A549 (cell line): ENCODE data around the gene RNU6-9. TPM values are rescaled to one million over a fixed set of nuclear protein-coding genes. Genes with fewer than 3 reads are reported as not detected.

ENCODE experiments used
- ATAC-seq, 2 experiments: fragments of 200-7000 bp in 1 of 2; fragments of >200 bp in 1 of 2; cut with Nextera tagmentation in 1 of 2; cut with Tn5 transposase in 1 of 2; 3 replicates each; pipeline versions ENCODE4 v1.8.0 to v1.9.1; 2018 to 2020; ENCODE audit warnings: mild to moderate bottlenecking in 1 of 2, moderate library complexity in 1 of 2
- CTCF ChIA-PET: fragments of 300-600 bp; sonication (Branson Sonifier 250); formaldehyde crosslinking; extraction: SDS; loops from one replicate; lab custom pipeline; 2021; ENCODE audit warnings: antibody characterized with exemption, inconsistent platforms; lab: Yijun Ruan, JAX
- POLR2A ChIA-PET: fragments of 350-600 bp; formaldehyde crosslinking; extraction: SDS; loops from one replicate; lab custom pipeline; 2021; ENCODE audit warnings: antibody characterized with exemption, inconsistent platforms; lab: Yijun Ruan, JAX
- DNase-seq, 2 experiments: peaks; one replicate each; pipeline versions ENCODE4 v3.0.0 to v3.0.0-alpha.2; 2011 to 2016; ENCODE audit warnings: low read depth in 1 of 2, low spot score in 1 of 2
- FAIRE-seq: peaks from 2 replicates; lab custom pipeline; 2011; peaks lifted over from hg19 to GRCh38; lab: Jason Lieb, UNC
- H3K27ac ChIP-seq, 2 experiments: fragments of >200 bp; sonication (Bioruptor Twin); formaldehyde crosslinking; 3 replicates each; pipeline ENCODE4 v1.5.1; 2016 to 2017
- H3K4me1 ChIP-seq: fragments of >200 bp; sonication (Bioruptor Twin); formaldehyde crosslinking; 3 replicates; pipeline ENCODE4 v1.6.1; 2016
- H3K4me2 ChIP-seq: fragments of >200 bp; sonication (Bioruptor Twin); formaldehyde crosslinking; 3 replicates; pipeline ENCODE4 v1.6.1; 2016
- H3K4me3 ChIP-seq: fragments of >200 bp; sonication (Bioruptor Twin); formaldehyde crosslinking; 3 replicates; pipeline ENCODE4 v1.5.1; 2016
- H3K9me3 ChIP-seq: fragments of >200 bp; sonication (Bioruptor Twin); formaldehyde crosslinking; 3 replicates; pipeline ENCODE4 v1.6.1; 2016
- ATOH8 ChIP-seq: fragments of 250-450 bp; sonication (Bioruptor Pico); IDR thresholded peaks from 2 replicates; pipeline ENCODE4 v1.5.0; 2020; ENCODE audit warnings: low read depth, mild to moderate bottlenecking, moderate library complexity
- BHLHE40 ChIP-seq: IDR thresholded peaks from 2 replicates; pipeline ENCODE4 v1.6.1; 2012; ENCODE audit warnings: low read depth, low read length, inconsistent platforms
- CBX8 ChIP-seq: fragments of 200-600 bp; sonication (generic); IDR thresholded peaks from 2 replicates; pipeline ENCODE4 v1.6.1; 2016
- CEBPB ChIP-seq, 2 experiments: fragments of >200 bp in 1 of 2; sonication (Bioruptor Twin) in 1 of 2; formaldehyde crosslinking in 1 of 2; IDR thresholded peaks; 2 replicates each; pipeline ENCODE4 v1.6.1; 2012 to 2016
- CHD2 ChIP-seq: fragments of 150-350 bp; IDR thresholded peaks from 2 replicates; pipeline ENCODE4 v1.6.1; 2014; ENCODE audit warnings: low read length; ENCODE audit not compliant: partially characterized antibody
- E2F6 ChIP-seq: IDR thresholded peaks from 2 replicates; pipeline ENCODE4 v1.6.1; 2012; ENCODE audit warnings: low read depth, borderline replicate concordance
- EHF ChIP-seq: fragments of 250-450 bp; sonication (Bioruptor Pico); IDR thresholded peaks from 2 replicates; pipeline ENCODE4 v1.5.0; 2020; ENCODE audit warnings: mild to moderate bottlenecking
- FOSB ChIP-seq: fragments of 250-450 bp; sonication (Bioruptor Pico); IDR thresholded peaks from 2 replicates; pipeline ENCODE4 v1.5.0; 2020; ENCODE audit warnings: mild to moderate bottlenecking, moderate library complexity
- FOSL2 ChIP-seq, 2 experiments: fragments of 450-650 bp in 1 of 2; fragments of >200 bp in 1 of 2; sonication (Bioruptor Twin) in 1 of 2; formaldehyde crosslinking; IDR thresholded peaks; 2 replicates each; pipeline versions ENCODE4 v1.5.0 to v1.6.1; 2016 to 2020; ENCODE audit warnings: mild to moderate bottlenecking in 1 of 2, moderate library complexity in 1 of 2
- HMGXB4 ChIP-seq: fragments of 250-450 bp; sonication (Bioruptor Pico); IDR thresholded peaks from 2 replicates; pipeline ENCODE4 v1.5.0; 2021; ENCODE audit warnings: mild to moderate bottlenecking, moderate library complexity, borderline replicate concordance
- HOXA7 ChIP-seq: fragments of 250-450 bp; sonication (Bioruptor Pico); IDR thresholded peaks from 2 replicates; pipeline ENCODE4 v1.5.0; 2020; ENCODE audit warnings: mild to moderate bottlenecking, moderate library complexity
- HOXB13 ChIP-seq: fragments of 250-450 bp; sonication (Bioruptor Pico); IDR thresholded peaks from 2 replicates; pipeline ENCODE4 v1.5.0; 2020; ENCODE audit warnings: low read depth, mild to moderate bottlenecking, moderate library complexity
- JUNB ChIP-seq: fragments of >200 bp; sonication (Bioruptor Twin); formaldehyde crosslinking; IDR thresholded peaks from 2 replicates; pipeline ENCODE4 v1.6.1; 2016
- KDM1A ChIP-seq: fragments of 200-600 bp; sonication (generic); IDR thresholded peaks from 2 replicates; pipeline ENCODE4 v1.6.1; 2016; ENCODE audit warnings: low read depth, mild to moderate bottlenecking
- KDM5A ChIP-seq: fragments of 200-600 bp; sonication (generic); IDR thresholded peaks from 2 replicates; pipeline ENCODE4 v1.6.1; 2016; ENCODE audit warnings: antibody characterized with exemption, mild to moderate bottlenecking
- MAFK ChIP-seq: fragments of 450-650 bp; IDR thresholded peaks from 2 replicates; pipeline ENCODE4 v1.6.1; 2014; ENCODE audit not compliant: partially characterized antibody
- MYC ChIP-seq: IDR thresholded peaks from 2 replicates; pipeline ENCODE4 v1.6.1; 2012; ENCODE audit warnings: mild to moderate bottlenecking, inconsistent platforms, low read length, improper control_type of control experiment, borderline replicate concordance
- POLR2A ChIP-seq: IDR thresholded peaks from 2 replicates; pipeline ENCODE4 v1.6.1; 2012; ENCODE audit warnings: mild to moderate bottlenecking, low read length
- POLR2AphosphoS2 ChIP-seq: conservative IDR thresholded peaks from 2 replicates; pipeline ENCODE4 v1.6.1; 2012; ENCODE audit warnings: low read length, improper control_type of control experiment, inconsistent platforms
- RAD21 ChIP-seq, 2 experiments: fragments of >200 bp in 1 of 2; sonication (Bioruptor Twin) in 1 of 2; formaldehyde crosslinking in 1 of 2; IDR thresholded peaks in 1 of 2; conservative IDR thresholded peaks in 1 of 2; 2 replicates in 1 of 2; 3 replicates in 1 of 2; pipeline ENCODE4 v1.6.1; 2012 to 2018; ENCODE audit warnings: inconsistent platforms in 1 of 2
- RFX5 ChIP-seq: fragments of 450-650 bp; IDR thresholded peaks from 2 replicates; pipeline ENCODE4 v1.7.1; 2014; ENCODE audit warnings: antibody characterized with exemption, mild to moderate bottlenecking, moderate library complexity
- RNF2 ChIP-seq: fragments of 200-600 bp; sonication (generic); IDR thresholded peaks from 2 replicates; pipeline ENCODE4 v1.6.1; 2016; ENCODE audit warnings: low read depth, mild to moderate bottlenecking, antibody characterized with exemption, moderate library complexity, borderline replicate concordance
- TP53 ChIP-seq: fragments of 250-450 bp; sonication (Bioruptor Pico); IDR thresholded peaks from 2 replicates; pipeline ENCODE4 v1.5.0; 2021; ENCODE audit warnings: mild to moderate bottlenecking, moderate library complexity
- ZFP36 ChIP-seq: fragments of 450-650 bp; IDR thresholded peaks from 2 replicates; pipeline ENCODE4 v1.6.1; 2014; ENCODE audit warnings: borderline replicate concordance; ENCODE audit not compliant: partially characterized antibody
- ZNF302 ChIP-seq: fragments of 250-450 bp; sonication (Bioruptor Pico); IDR thresholded peaks from 2 replicates; pipeline ENCODE4 v1.9.0; 2021; ENCODE audit warnings: inconsistent platforms, mild to moderate bottlenecking, moderate library complexity
- WGBS: methylation state at CpG from one replicate; pipeline ENCODE4 v1.1.6; 2017; ENCODE audit errors: missing lambda C conversion rate; 5-methylcytosine and 5-hydroxymethylcytosine counted together
- polyA plus RNA-seq, 4 experiments: library from polyadenylated mRNA; depleted of rRNA in 3 of 4; stranded (reverse); fragments of >200 nt; fragmentation: RNase III in 1 of 4; extraction: RNeasy Plus Mini Kit Qiagen cat#74134 plus additional on column Dnase treatment in 1 of 4; gene quantifications; 2 replicates in 3 of 4; 3 replicates in 1 of 4; pipeline ENCODE4 v1.2.3, GENCODE V29; 2011 to 2017

The RNU6-9 gene
- polyA plus RNA-seq, 2 of the 4 experiments (the other 2 are of a cell fraction) = not detected

GRCh38 chr19:906480-906879 is 13.2 kb downstream of the RNU6-9 start (continued):
- TF ChIP-seq ATOH8 (CRISPR knock-in tag) (no peak), FOSL2 (IDR thresholded peaks at IDR 0.05) (no peak), FOSL2 (CRISPR knock-in tag; IDR thresholded peaks at IDR 0.05) (no peak), RAD21 (conservative IDR thresholded peaks at IDR 0.05 in 1 of 2, IDR thresholded peaks at IDR 0.05 in 1 of 2) (no peak), EHF (no peak), HMGXB4 (CRISPR knock-in tag) (no peak), E2F6 (no peak), ZFP36 (no peak)
- TF ChIP-seq, all 56 proteins: peak for 0

DNA sequence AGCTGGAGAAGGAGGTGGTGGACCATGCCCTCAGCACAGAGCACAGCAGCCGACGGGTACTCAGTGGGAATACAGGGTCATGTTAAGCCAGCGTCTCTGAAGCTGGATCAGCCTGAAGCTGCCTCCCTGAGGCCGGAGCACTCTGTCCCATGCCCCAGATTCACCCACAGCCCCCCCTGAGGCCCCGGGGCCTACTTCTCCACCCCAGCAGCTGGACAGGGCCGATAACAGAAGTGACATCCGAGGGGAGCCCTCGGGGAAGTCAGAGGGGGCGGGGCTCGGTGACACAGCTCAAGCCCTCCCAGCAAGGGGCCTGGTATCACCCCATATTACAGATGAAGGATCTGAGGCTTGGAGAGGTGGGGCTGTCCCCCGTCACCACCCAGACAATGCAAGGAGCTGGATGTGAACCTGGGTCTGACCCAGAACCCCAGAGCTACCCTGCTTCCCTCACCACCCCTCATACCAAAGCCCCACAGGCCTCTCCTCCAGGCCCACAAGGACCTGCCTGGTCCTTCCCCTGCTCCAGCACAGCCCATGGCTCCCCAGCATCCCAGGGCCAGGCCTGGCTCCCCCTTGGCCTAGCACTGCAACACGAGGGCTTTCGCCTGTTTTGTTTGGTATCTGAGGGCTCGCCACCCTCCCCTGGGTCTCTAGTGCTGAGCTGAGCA is 14.0 kb downstream of the RNU6-9 start:
- ChIA-PET POLR2A (interaction anchor here (0.5 kb wide), 1 partner anchor 49 kb away, joined by 3 read pairs; no protein-coding TSS in a partner anchor), CTCF (no interaction called here)
- Histone ChIP-seq H3K4me2 (no peak overlapping the region), H3K4me1 (peaks cover 17% of the 10 kb centered on the region), H3K9me3 (no peaks in the 10 kb centered on the region), H3K4me3 (no peak overlapping the region), H3K27ac (peak overlapping the region in 1 of 2 experiments; percentile 39; a peak in 2 of 6 replicates)
- FAIRE-seq (no peak), ATAC-seq (no peak), DNase-seq (no peak)
- 92% methylated on average over 3 of the region's 14 CpGs for WGBS
- TF ChIP-seq HOXA7 (CRISPR knock-in tag) (no peak), BHLHE40 (no peak), KDM1A (no peak), MYC (no peak), CBX8 (no peak), KDM5A (no peak), RNF2 (no peak), EHF (no peak), CEBPB (IDR thresholded peaks at IDR 0.05) (no peak), POLR2AphosphoS2 (no peak), ZNF302 (CRISPR knock-in tag) (no peak), TP53 (CRISPR knock-in tag) (no peak), RFX5 (no peak), MAFK (no peak), JUNB (no peak), HOXB13 (CRISPR knock-in tag) (no peak), CHD2 (no peak), POLR2A (no peak), FOSB (CRISPR knock-in tag) (no peak)
